Glomerular visceral epithelial cell (primary cell): ENCODE results near the gene LSM14B.

ENCODE experiments used
- DNase-seq: peaks from one replicate; pipeline ENCODE4 v3.0.0-alpha.2; 2016; ENCODE audit errors: extremely low spot score

LSM14B gene

DNA sequence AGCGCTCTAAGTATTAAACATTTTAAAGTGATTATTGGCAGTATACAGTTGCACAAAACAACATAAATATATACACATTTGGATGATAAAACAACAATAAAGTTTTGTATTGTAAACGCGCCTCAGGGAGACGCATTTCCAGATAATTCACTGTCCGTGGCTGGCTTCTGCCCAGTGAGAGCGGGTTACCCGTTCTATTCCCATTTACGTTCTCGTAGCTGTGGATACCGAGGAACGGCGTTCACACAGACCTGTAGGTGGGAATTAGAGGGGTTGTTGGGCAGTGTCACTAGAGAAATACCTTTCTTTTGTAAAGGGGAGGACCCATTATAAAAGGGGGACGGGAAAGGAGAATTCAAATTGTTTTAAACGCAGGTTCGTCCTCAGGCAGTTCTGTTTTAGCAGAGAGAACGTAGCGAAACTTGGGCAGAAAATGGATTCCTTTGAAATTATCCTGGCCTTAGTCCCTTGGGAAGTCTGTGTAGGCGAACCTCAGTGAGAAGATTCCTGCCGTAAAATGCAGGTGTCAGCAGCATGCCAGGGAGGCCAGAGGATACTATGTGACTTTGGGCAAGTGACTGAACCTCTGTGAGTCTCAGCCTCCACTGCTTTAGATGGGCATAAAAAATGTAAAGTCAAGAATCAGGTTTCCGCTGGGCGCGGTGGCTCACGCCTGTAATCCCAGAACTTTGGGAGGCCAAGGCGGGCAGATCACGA, 61.3 kb downstream of the LSM14B start:
- DNase-seq = no peak
